ENCODE results near the gene UBA5. TPM values are rescaled to one million over a fixed set of nuclear protein-coding genes. Genes with fewer than 3 reads are reported as not detected.
"Not testable (repeated sequence)": the region's sequence is repeated elsewhere in the genome, so short reads cannot be mapped to it uniquely, and the experiment has no call there.

Gene UBA5
- total RNA-seq, result 17.2 TPM

DNA sequence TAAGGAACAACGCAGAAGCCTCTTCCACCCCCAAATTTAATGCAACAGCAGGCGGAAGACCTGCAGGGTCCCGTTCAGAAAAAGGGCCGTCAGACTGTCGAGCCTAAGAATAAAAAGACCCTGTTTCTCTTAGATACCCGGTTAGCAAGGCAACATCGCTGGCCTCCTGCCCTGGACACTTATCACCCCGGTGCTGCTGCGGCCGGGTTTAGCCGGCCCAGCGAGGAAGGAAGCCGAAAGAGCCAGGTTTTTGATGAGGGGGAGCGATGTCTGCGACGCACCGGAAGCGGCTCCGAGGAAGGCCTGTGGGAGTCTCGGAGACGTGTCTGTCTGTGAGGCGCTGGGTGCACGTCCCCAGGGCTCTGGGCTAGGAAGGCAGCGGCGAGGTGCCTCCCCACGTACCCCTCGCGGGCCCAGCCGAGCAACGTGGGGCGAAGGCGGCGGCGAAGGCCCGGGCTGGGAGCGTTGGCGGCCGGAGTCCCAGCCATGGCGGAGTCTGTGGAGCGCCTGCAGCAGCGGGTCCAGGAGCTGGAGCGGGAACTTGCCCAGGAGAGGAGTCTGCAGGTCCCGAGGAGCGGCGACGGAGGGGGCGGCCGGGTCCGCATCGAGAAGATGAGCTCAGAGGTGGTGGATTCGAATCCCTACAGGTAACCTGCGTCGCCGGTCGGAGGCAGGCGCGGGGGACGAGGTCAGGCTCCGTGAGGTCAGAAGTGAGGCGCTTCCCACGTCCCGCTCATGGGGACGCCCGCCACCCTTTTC is at the start of gene UBA5:
Gene UBA5, plus strand, starts transcription at position 278 of the 759 bp plus-strand sequence. Its CDS starts 209 bp downstream, at position 487.
- peak; percentile 76 for ATAC-seq

DNA sequence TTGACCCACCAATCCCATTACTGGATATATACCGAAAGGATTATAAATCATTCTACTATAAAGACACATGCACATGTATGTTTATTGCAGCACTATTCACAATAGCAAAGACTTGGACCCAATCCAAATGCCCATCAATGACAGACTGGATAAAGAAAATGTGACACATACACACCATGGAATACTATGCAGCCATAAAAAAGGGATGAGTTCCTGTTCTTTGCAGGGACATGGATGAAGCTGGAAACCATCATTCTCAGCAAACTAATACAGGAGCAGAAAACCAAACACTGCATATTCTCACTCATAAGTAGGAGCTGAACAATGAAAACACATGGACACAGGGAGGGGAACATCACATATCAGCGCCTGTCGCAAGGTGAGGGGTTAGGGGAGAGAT is 44.8 kb upstream of the UBA5 start:
- not testable (repeated sequence) for ATAC-seq

DNA sequence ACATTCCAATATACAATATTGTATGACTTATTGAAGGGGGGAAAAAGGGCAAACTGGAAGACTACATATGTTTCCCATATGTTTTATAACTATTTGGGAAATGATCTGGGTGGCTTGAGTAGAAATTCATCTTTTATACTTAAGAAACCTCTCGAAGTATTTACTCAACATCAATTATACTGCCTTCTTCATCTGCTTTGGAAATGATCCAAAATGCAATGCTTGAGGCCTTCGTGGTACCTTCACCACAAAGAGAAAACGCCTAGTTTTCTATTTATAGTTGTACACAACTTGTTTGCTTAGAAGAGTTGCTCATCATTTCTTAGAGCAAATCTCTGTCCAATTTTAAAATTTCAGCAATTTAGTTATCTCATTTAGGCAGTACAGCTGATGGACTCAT is 44.2 kb upstream of the UBA5 start:
- no peak for ATAC-seq

DNA sequence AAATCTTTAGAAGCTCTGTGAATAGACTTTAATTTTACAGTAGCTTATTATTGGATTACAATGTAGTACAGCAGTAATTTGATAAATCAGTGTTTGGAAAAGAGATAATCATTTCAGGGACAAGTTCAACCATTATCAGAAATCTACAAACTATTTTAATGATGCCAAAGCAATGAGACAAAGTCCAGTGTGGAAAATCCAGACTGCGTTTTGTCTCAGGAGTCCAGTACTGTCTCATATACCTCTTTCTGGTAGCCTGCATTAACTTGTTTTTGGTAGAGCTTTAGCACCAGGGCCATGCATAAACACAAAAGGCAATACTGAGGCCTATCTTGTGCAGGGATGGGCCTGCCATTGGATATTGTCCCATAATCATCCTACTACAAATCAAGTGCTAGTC is 43.3 kb upstream of the UBA5 start:
- no peak for ATAC-seq

DNA sequence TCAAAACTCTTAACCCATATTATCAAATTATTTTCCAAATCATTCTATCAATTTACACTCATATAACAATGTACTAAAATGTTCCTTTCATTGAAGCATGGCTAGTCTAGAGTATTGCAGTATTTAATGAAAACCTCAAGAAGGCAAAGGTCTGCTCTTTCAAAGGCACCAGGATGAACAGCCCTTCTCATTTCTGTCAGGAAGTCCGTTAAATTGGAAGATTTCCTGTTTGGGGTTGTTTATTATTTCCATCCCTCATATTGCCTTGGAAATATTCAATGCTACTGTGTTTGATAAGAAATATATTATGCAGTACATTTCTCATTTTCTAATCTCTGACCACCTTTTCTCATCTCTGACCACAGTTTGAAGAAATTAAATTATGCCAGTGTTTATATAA is 38.0 kb upstream of the UBA5 start:
- no peak for ATAC-seq

DNA sequence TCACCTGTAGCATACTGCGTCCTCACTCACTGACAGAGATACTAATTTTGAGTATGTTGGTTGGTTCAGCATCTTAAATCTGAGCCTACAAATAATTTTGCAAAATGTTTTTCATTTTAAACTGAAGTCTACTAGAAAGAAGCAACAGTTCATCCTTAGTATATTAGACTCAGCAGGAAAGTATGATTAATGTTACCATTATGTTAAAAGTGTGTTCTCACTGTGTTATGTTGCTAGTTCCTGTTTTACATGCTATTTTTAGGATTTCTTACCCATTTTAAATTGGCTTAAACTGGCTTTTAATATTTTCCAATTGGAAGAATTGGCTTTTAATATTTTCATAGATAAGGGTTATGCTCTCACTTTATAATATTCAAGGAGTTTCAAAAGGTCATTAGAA is 37.4 kb upstream of the UBA5 start:
- no peak for ATAC-seq

DNA sequence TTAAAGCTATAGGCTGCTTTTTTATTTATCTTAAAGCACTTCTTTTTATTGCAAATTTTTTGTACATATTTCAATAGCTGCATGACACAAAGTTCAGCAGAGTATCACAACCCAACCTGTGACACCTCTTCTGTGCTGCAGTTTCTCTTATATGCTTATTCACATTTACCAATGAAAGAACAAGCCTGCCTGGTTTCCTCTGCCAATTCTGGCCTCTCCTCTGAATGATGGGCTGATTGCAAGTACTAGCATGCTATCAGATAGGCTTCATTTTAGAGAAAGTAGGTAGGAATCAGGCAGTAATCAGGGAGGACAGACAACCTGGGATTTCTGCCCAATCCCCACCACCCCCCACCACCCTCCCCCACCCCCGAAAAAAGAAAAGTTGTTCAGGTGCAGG is 36.5 kb upstream of the UBA5 start:
- peak; percentile 94 for ATAC-seq

DNA sequence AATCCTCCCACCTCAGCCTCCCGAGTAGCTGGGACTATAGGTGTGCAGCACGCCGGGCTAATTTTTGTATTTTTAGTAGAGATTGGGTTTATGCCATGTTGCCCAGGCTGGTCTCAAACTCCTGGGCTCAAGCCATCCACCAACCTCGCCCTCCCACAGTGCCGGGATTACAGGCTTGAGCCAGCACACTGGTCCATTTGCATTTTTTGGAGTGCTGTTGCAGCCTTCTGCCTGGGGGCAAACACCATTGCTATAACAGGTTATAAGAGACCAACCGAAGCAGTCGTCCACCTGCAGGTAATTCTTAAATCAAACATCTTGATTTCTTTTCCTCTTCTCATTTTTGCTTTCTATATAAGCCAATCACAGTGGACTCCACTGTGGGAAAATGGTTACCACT is 35.3 kb upstream of the UBA5 start:
- ATAC-seq, result no peak

DNA sequence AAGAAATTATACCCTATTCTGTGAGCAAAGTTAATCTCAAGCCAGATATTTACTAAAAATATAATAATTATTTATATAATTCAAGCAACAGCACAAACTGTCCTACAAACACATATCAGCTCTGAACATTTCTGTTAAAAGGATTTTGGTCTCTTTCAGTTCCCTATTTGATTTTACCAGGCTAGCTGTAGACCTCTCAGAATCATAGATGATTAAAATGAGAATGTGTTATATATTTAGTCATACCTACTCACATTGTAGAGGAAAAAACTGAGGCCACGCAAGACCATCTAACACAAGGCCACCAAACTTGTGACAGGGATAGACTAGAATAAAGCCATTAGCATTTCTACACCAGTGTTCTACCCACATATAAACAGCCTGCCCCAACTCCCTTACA is 34.5 kb upstream of the UBA5 start:
- no peak for ATAC-seq

DNA sequence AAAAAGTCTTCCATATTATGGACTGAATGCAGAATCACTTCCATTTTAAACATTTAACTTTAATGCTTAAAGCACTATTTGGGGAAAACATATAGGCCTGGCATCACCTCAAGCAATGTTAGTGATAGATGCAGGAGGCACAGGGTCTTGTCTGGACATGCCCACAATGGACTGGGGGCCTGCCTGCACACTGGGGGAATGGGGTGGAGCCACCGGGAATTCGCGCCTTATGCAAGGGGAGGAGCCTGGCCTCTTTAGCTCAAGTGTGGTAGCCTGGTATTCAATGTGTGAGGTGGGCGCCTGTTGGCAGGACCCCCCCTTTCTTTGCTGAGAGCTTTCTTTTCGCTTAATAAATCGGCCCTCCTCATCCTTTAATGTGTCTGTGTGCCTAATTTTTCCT is 33.2 kb upstream of the UBA5 start:
- no peak for ATAC-seq

DNA sequence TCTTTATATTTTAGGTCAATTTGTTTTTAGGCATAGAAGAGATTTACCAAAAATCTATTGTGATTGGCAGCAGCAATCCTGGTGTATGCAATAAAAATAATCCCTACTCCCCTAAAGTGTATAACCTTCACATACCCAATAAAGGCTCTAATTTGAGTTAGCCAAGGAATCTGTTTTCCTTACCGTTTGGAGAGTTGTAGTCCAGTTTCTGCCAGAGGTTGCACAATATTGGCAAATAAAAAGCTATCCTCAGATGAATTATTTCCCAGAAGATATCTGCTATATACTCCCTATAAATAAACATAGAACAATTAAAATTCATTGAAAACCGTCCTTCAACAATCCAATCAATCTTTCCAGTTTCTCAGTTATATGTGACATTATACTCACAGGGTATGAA is 32.0 kb upstream of the UBA5 start:
- ATAC-seq, result no peak

DNA sequence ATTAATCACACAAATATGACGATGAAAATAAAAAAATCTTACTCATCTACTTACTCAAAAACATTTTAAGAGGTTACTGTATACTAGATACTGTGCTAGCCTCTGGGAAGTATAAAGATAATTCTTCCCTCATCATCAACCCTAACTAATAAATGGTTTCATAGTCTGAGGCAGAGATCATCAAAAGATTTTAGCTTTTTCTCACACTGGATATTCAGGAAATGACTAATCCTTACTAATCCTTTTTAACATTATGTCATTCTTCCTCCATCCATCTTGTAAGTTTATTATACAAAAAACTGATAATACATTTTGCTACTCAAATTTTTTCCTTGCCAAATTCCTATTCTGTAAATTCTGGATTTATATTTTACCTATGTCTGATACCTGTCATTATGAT is 30.2 kb upstream of the UBA5 start:
- peak; percentile 70 for ATAC-seq

DNA sequence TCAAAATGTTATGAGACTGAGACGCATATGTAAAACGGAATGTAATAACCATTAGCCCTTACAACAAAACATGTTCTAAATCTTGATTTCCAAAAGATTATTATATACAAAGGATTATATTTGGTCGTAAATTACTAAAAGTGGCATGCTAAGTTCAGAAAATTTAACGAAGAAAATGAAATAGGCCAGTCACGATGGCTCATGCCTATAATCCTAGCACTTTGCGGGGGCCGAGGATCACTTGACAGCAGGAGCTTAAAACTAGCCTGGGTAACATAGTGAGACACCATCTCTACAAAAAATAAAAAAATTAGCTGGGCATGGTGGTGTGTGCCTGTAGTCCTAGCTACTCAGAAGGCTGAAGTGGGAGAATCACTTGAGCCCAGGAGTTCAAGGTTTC is 29.5 kb upstream of the UBA5 start:
- ATAC-seq, result no peak

DNA sequence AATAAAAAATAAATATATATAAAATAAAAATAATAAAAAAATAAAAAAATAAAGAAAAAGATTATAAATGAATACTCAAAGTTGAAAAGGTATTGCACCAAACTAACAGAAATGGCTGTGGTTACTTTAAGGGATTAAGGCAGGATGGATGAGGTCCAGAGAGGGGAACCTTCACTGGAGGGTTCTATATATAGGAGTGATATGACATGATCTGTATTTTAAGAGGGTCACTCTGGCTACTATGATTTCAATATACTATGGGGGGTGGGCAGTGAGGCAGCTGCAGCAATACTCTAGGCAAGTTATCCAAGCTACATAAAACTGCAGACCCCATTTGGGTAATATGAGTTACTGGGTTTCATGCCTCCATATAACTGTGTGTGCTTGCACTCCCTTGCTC is 25.1 kb upstream of the UBA5 start:
- ATAC-seq, result no peak

DNA sequence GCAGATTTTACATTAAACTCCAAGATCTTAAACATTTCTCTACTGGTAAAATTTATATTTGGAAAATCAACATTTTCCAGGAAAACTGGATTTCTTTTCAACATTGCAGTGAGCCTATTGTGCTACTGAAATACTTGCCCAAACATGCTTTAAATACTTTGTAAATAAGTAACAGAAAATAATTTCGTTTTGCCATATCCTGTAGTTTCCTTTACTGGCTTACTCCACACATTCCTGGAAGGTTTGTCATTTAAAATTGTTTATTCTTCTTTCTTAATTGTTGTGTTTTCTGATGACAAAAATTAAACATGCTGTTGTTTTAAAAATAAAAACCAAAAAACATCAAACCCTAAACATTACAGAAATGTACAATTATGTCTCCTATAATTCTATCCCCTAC is 22.5 kb upstream of the UBA5 start:
- no peak for ATAC-seq

DNA sequence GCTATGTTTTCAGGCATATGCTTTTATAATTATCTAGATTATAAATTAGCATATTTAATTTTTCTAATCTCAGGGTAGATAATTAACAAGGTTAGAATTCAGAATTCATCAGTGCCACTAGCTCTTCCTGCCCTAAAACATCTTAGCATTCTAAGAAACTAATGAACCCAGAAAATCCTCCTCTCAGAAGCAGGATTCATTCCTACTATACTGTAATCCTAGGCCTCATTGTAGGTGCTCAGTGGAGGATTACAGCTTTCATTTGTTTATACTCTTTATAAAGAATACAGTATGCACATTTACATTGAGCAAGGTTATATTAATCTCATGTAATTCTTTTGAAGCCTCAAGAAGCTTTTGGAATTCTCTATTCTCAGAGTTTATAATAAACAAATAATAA is 21.4 kb upstream of the UBA5 start:
- ATAC-seq, result no peak

DNA sequence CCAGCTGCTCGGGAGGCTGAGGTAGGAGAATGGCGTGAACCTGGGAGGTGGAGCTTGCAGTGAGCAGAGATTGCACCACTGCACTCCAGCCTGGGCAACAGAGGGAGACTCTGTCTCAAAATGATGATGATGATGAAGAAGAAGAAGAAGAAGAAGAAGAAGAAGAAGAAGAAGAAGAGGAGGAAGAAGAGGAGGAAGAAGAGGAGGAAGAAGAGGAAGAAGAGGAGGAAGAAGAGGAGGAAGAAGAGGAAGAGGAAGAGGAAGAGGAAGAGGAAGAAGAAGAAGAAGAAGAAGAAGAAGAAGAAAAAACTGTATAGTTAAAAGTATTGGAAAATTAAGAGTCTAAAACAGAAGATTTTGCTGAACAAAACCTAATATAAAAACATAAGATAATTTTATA is 18.7 kb upstream of the UBA5 start:
- not testable (repeated sequence) for ATAC-seq

DNA sequence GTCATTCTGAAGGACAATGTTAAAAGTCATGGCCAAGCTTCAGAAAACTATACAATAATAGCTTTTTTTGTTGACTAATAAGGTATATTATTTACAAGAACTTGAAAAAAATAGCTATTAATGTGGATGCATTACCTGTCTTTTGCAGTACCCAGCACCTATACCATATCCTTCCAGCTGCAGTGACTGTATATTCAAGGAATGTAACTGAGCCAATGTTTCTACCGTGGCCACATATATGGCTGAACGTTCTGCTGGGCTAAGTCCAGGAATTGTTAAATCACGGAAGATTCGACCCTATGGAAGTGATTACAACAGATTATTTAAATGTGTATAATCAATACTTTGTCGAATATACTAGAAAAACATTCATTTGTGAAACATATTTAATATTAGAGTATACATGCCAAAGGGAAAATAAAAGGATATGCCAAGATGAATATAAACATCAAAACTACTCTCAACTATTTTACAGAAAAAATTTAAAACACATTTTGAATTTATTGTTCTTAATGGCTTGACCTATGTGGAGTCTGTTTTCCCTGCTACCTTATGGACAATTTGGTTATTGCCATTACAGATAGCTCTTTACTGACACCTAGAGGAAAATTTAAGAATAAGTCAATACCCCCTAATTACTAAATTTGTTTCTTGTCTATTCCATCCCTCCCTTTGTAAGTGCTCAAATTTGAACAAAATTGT is 18.1 kb upstream of the UBA5 start:
- peak; percentile 71 for ATAC-seq

DNA sequence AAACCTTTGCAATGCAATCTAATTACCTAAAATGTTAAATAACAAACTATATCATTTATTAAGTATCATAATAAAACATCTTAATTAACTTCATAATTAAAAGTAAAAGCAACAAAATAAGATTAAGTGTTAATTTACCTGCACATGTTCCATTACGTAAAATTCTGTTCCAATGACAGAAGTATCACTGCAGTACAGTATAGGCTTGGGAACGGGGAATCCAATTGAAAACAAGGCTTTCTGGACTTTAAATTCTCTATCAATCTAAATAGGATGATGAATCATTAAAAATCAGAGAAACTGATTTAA is 17.6 kb upstream of the UBA5 start:
- no peak for ATAC-seq

DNA sequence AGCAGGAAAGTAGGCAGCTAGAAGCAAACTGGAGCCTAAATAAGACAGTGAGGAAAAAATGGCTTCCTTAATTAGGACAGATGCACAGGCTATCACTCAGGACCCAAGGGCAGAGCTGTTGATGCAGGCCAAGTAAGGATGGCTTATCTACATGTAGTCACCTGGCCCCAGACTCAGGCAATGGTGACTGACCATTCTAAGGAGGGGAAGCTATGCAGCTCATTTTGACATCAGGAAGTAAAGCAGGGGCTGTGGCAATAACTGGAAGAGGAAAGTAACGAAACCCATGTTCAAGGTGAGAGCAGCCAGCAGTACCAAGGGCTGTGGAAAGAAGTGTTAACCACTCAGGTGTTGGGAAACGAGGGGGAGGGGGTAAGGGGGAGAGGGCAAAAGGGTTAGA is 16.8 kb upstream of the UBA5 start:
- ATAC-seq, result no peak

DNA sequence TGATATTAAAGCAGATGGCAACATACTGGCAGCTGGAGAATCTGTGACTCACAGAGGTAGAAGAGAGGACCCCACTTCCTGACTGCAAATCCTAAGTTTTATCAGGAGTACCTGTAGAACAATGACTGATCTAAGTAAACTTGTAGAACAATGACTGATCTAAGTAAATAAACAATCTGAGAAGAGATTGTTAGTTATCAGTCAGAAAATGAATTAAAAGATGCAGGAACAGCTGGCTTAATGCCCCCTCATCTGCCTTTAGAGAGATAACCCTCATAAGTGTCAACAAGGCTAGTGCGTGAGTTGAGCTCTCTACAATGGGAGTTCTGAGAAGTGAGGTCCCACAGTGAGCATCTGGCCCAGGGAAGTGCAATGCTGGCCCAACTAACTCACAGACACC is 15.1 kb upstream of the UBA5 start:
- ATAC-seq, result no peak

DNA sequence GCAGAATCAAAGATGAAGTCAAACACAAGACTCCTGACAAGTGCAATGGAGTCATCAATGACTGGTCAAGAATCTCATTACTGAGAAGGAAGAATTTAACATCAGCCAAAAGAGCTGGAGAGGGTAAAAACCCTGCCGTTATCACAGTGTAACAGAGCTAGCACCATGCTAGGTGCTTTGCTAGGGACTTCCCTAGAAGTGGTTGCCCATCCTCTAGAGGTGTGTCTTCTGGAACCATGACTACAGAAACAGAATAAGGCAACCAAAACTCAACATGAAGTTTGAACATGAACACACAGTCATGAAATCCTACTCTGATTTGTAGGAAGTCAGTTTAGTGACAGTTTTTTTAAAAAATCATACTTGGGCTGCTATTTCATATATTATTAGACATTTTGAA is 10.0 kb upstream of the UBA5 start:
- no peak for ATAC-seq

DNA sequence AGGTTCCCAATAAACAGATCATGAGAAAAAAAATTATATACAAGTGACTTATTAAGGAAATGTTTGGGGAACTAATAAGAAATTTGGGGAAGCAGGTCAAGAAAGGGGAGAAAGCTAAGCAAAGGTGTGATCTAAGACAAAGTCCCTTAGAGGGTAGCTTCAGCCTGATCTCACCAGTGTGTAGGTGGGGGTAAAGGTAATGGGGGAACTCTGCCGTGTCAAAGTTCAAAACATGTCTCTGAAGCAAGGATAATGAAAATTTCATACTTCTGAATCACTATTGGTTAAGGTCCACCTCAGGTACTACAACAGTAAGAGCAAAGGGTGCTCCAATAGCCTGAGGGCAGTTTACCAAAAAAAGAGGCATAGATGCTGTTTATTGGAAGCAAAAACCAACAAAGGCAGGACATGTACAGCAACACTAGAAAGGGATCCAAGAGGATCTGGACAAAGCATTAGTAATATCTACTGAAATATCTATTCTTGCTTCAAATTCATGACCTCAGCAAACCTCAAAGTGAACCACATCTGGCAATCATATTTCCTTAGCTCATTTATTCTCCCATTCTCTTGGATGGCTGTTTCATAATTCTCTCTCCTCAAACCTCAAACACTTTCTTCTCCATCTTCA is 7.4 kb upstream of the UBA5 start:
- ATAC-seq, result no peak

DNA sequence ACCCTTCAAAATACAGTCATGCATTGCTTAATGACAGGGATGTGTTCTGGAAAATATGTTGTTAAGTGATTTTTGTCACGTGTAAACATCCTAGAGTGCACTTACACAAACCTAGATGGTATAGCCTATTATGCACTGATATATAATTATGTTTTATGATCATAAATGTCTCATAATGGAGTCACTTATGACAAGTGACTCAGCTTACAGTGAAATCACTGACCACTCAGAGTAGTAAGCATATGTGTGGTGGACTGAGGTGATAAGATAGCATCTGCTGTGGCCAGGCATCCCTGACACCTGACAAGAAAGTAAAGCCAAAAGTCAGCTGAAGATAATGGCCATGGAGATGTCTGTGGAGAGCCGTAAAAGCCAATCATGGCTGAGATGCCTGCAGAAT is 5.9 kb upstream of the UBA5 start:
- ATAC-seq, result no peak
